PC-9 (cell line): ENCODE measurements around the gene PRKCB.

ENCODE experiments used
- CTCF ChIP-seq: fragments of 200-600 bp; sonication (generic); conservative IDR thresholded peaks from 2 replicates; pipeline ENCODE4 v1.6.1; 2017; ENCODE audit warnings: mixed run types, antibody characterized with exemption, mild to moderate bottlenecking, moderate library complexity
- EZH2 ChIP-seq: fragments of 200-600 bp; sonication (generic); IDR thresholded peaks from 2 replicates; pipeline ENCODE4 v1.8.0; 2017; ENCODE audit warnings: antibody characterized with exemption, low read depth

GRCh38 chr16:23848958-23849357, 13.2 kb downstream of the PRKCB start:
- TF ChIP-seq CTCF, result no peak
- no peak for TF ChIP-seq EZH2
